ENCODE results near the gene LRRC31.

DNA sequence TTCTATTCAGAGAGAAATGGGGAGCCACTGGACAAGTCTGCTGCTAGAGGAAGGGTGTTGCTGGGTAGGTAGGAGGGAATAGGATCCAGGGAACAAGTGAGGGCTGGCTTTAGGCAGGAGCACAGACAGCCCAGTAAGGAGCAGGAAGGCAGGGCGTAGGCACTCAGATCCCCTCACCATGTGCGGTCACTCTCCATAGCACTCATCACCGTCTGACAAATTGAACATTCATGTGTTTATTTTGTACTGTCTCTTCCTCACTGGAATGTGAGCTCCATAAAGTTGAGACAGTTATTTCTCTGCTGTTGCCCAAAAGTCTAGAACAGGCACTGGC, 32.8 kb downstream of the LRRC31 start:
- TF ChIP-seq, protein P1, sequence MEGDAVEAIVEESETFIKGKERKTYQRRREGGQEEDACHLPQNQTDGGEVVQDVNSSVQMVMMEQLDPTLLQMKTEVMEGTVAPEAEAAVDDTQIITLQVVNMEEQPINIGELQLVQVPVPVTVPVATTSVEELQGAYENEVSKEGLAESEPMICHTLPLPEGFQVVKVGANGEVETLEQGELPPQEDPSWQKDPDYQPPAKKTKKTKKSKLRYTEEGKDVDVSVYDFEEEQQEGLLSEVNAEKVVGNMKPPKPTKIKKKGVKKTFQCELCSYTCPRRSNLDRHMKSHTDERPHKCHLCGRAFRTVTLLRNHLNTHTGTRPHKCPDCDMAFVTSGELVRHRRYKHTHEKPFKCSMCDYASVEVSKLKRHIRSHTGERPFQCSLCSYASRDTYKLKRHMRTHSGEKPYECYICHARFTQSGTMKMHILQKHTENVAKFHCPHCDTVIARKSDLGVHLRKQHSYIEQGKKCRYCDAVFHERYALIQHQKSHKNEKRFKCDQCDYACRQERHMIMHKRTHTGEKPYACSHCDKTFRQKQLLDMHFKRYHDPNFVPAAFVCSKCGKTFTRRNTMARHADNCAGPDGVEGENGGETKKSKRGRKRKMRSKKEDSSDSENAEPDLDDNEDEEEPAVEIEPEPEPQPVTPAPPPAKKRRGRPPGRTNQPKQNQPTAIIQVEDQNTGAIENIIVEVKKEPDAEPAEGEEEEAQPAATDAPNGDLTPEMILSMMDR (conservative IDR thresholded peaks at IDR 0.05) = no peak
- TF ChIP-seq ZFX (IDR thresholded peaks at IDR 0.05) = no peak
